Measurements from ENCODE around the gene ADAMTS8.

Gene ADAMTS8

GRCh38 chr11:130418756-130419155 lies 9.7 kb downstream of the ADAMTS8 start:
- DNase-seq = no peak

GRCh38 chr11:130418210-130418609 lies 10.2 kb downstream of the ADAMTS8 start:
- DNase-seq = no peak

- DNase-seq = no peak
Observed at GRCh38 chr11:130416906-130417305, 11.5 kb downstream of the ADAMTS8 start.

- no peak for DNase-seq
Observed at GRCh38 chr11:130416530-130416882, 11.9 kb downstream of the ADAMTS8 start.

GRCh38 chr11:130415731-130416529 lies 12.5 kb downstream of the ADAMTS8 start:
- DNase-seq = no peak

GRCh38 chr11:130414107-130415080 lies 14.0 kb downstream of the ADAMTS8 start:
- DNase-seq = no peak

- DNase-seq = no peak
Observed at GRCh38 chr11:130413405-130414106, 14.9 kb downstream of the ADAMTS8 start.

GRCh38 chr11:130411223-130411622 lies 17.2 kb downstream of the ADAMTS8 start:
- no peak for DNase-seq

- no peak for DNase-seq
Observed at GRCh38 chr11:130409594-130410388, 18.6 kb downstream of the ADAMTS8 start.

- DNase-seq = no peak
Observed at GRCh38 chr11:130408901-130409300, 19.5 kb downstream of the ADAMTS8 start.

- DNase-seq = no peak
Observed at GRCh38 chr11:130408401-130408890, 20.0 kb downstream of the ADAMTS8 start.

- no peak for DNase-seq
Observed at GRCh38 chr11:130407978-130408377, 20.4 kb downstream of the ADAMTS8 start.

GRCh38 chr11:130405428-130405827 lies 23.0 kb downstream of the ADAMTS8 start:
- DNase-seq = no peak

GRCh38 chr11:130404727-130405126 lies 23.7 kb downstream of the ADAMTS8 start:
- DNase-seq = no peak

- no peak for DNase-seq
Observed at GRCh38 chr11:130403967-130404366, 24.4 kb downstream of the ADAMTS8 start.

GRCh38 chr11:130403271-130403804 lies 25.1 kb downstream of the ADAMTS8 start:
- no peak for DNase-seq

- no peak for DNase-seq
Observed at GRCh38 chr11:130402570-130402969, 25.8 kb downstream of the ADAMTS8 start.

GRCh38 chr11:130400781-130401483 lies 27.5 kb downstream of the ADAMTS8 start:
- no peak for DNase-seq

- no peak for DNase-seq
Observed at GRCh38 chr11:130399196-130399595, 29.2 kb downstream of the ADAMTS8 start.

- DNase-seq = no peak
Observed at GRCh38 chr11:130397780-130398179, 30.6 kb downstream of the ADAMTS8 start.

GRCh38 chr11:130396965-130397364 lies 31.4 kb downstream of the ADAMTS8 start:
- no peak for DNase-seq
